HEK293 (cell line): ENCODE data around the gene NEAT1.

Experiments used
- BCL11A ChIP-seq: fragments of 450-650 bp; formaldehyde crosslinking; IDR thresholded peaks from 2 replicates; pipeline ENCODE4 v1.5.1; 2016; ENCODE audit warnings: low read depth, missing biosample characterization, missing genetic modification characterization
- GLI4 ChIP-seq: fragments of 450-650 bp; formaldehyde crosslinking; IDR thresholded peaks from 2 replicates; pipeline ENCODE4 v1.5.1; 2016; ENCODE audit warnings: missing biosample characterization, missing genetic modification characterization
- KLF10 ChIP-seq: fragments of 450-650 bp; IDR thresholded peaks from 2 replicates; pipeline ENCODE4 v1.5.1; 2018; ENCODE audit warnings: missing biosample characterization, mild to moderate bottlenecking, missing genetic modification characterization
- KLF7 ChIP-seq: fragments of 450-650 bp; formaldehyde crosslinking; IDR thresholded peaks from 2 replicates; pipeline ENCODE4 v1.5.1; 2016; ENCODE audit warnings: missing biosample characterization, missing genetic modification characterization, borderline replicate concordance
- TCF7L2 ChIP-seq: IDR thresholded peaks from 2 replicates; pipeline ENCODE4 v1.6.1; 2011; ENCODE audit warnings: low read depth, mild to moderate bottlenecking, inconsistent platforms, low read length, moderate library complexity, borderline replicate concordance
- ZBTB10 ChIP-seq: fragments of 450-650 bp; formaldehyde crosslinking; IDR thresholded peaks from 2 replicates; pipeline ENCODE4 v1.5.1; 2016; ENCODE audit warnings: missing biosample characterization, missing genetic modification characterization
- ZBTB21 ChIP-seq: fragments of 450-650 bp; formaldehyde crosslinking; IDR thresholded peaks from 2 replicates; pipeline ENCODE4 v1.5.1; 2017; ENCODE audit warnings: missing biosample characterization, missing genetic modification characterization
- ZBTB26 ChIP-seq: fragments of 450-650 bp; formaldehyde crosslinking; optimal IDR thresholded peaks from 2 replicates; pipeline ENCODE3; 2016; ENCODE audit warnings: missing biosample characterization, mild to moderate bottlenecking, missing genetic modification characterization
- ZFP3 ChIP-seq: fragments of 450-650 bp; formaldehyde crosslinking; IDR thresholded peaks from 2 replicates; pipeline ENCODE4 v1.5.1; 2016; ENCODE audit warnings: low read depth, missing biosample characterization, missing genetic modification characterization
- ZFP37 ChIP-seq: fragments of 450-650 bp; formaldehyde crosslinking; IDR thresholded peaks from 2 replicates; pipeline ENCODE4 v1.5.1; 2016; ENCODE audit warnings: missing biosample characterization, missing genetic modification characterization
- ZNF138 ChIP-seq: fragments of 450-650 bp; formaldehyde crosslinking; IDR thresholded peaks from 2 replicates; pipeline ENCODE4 v1.5.1; 2016; ENCODE audit warnings: missing biosample characterization, missing genetic modification characterization, borderline replicate concordance
- ZNF146 ChIP-seq: fragments of 450-650 bp; formaldehyde crosslinking; IDR thresholded peaks from 2 replicates; pipeline ENCODE4 v1.5.1; 2016; ENCODE audit warnings: missing biosample characterization, missing genetic modification characterization
- ZNF239 ChIP-seq: fragments of 450-650 bp; formaldehyde crosslinking; IDR thresholded peaks from 2 replicates; pipeline ENCODE4 v1.5.1; 2016; ENCODE audit warnings: missing biosample characterization, missing genetic modification characterization
- ZNF362 ChIP-seq: fragments of 450-650 bp; formaldehyde crosslinking; IDR thresholded peaks from 2 replicates; pipeline ENCODE4 v1.5.1; 2016; ENCODE audit warnings: missing biosample characterization, missing genetic modification characterization
- ZNF585B ChIP-seq: fragments of 450-650 bp; formaldehyde crosslinking; IDR thresholded peaks from 2 replicates; pipeline ENCODE4 v1.5.1; 2016; ENCODE audit warnings: missing biosample characterization, missing genetic modification characterization
- ZNF621 ChIP-seq: fragments of 450-650 bp; formaldehyde crosslinking; IDR thresholded peaks from 2 replicates; pipeline ENCODE4 v1.5.1; 2017; ENCODE audit warnings: missing biosample characterization, missing genetic modification characterization
- ZNF664 ChIP-seq: fragments of 450-650 bp; formaldehyde crosslinking; IDR thresholded peaks from 2 replicates; pipeline ENCODE4 v1.5.1; 2016; ENCODE audit warnings: missing biosample characterization, missing genetic modification characterization
- ZNF707 ChIP-seq: fragments of 450-650 bp; formaldehyde crosslinking; IDR thresholded peaks from 2 replicates; pipeline ENCODE4 v1.5.1; 2016; ENCODE audit warnings: missing biosample characterization, missing genetic modification characterization
- ZNF777 ChIP-seq: fragments of 450-650 bp; formaldehyde crosslinking; IDR thresholded peaks from 2 replicates; pipeline ENCODE4 v1.5.1; 2017; ENCODE audit warnings: missing biosample characterization, missing genetic modification characterization, borderline replicate concordance
- ZNF837 ChIP-seq: fragments of 450-650 bp; formaldehyde crosslinking; IDR thresholded peaks from 2 replicates; pipeline ENCODE4 v1.5.1; 2016; ENCODE audit warnings: missing biosample characterization, missing genetic modification characterization
- ZSCAN30 ChIP-seq: fragments of 450-650 bp; IDR thresholded peaks from 2 replicates; pipeline ENCODE4 v1.5.1; 2018; ENCODE audit warnings: missing biosample characterization, mild to moderate bottlenecking, missing genetic modification characterization, moderate library complexity
- ZXDB ChIP-seq: fragments of 450-650 bp; formaldehyde crosslinking; IDR thresholded peaks from 2 replicates; pipeline ENCODE4 v1.5.1; 2016; ENCODE audit warnings: missing biosample characterization, missing genetic modification characterization
- TF ChIP-seq, protein P1 (sequence below): fragments of 450-650 bp; formaldehyde crosslinking; IDR thresholded peaks from 2 replicates; pipeline ENCODE4 v1.5.1; 2016; ENCODE audit warnings: missing biosample characterization, missing genetic modification characterization
- TF ChIP-seq, protein P2 (sequence below): fragments of 450-650 bp; formaldehyde crosslinking; IDR thresholded peaks from 2 replicates; pipeline ENCODE4 v1.5.1; 2017; ENCODE audit warnings: missing biosample characterization, mild to moderate bottlenecking, missing genetic modification characterization, moderate library complexity
- TF ChIP-seq, protein P3 (sequence below): fragments of 450-650 bp; formaldehyde crosslinking; IDR thresholded peaks from 2 replicates; pipeline ENCODE4 v1.5.1; 2016; ENCODE audit warnings: missing biosample characterization, missing genetic modification characterization, borderline replicate concordance

The NEAT1 gene

DNA sequence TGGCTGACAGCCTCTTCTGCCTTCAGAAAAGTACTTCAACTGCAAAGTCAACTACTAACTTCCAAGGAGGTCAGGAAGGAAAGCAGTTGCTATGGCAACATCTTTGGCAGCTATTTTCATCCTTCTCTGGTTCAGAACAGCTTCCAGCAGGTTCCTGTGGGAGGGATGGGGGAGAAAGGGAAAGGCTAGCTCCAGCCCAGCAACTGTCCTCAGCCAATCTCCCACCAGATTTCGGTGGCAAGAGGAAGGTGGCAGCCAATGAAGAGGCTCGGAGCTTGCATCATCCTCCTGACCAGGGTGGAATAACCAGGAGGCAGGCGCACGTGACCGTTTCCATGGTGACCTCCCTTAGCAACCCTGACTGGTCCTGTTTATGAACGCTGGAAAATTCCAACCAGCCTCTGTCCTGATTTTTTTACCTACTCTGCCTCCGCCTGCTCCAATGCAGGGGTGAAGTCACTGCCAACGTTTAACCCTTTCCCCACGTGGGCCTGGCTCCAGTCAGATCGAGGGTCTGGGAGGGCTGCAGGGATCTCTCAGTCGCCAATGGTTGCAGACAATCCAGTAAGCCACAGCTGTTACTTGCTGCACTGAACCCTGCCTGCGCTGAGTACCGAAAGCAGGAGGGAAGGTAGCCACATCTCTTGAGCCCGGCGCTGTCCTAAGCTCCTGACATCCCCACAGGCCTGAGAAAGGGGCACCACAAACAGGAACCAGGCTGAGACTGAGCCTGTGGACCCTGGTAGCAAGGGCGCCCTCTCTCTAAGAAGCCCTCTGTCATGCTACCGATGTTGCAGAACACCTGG, 65.1 kb downstream of the NEAT1 start (continued):
- TF ChIP-seq ZNF585B (tag by site-specific recombination), result no peak
- no peak for TF ChIP-seq ZBTB26
- TF ChIP-seq ZSCAN30 (tag by site-specific recombination), result 0 out of 2 replicates have a peak, but pooled peaks have one; percentile 53
- no peak for TF ChIP-seq ZNF707
- TF ChIP-seq ZNF777, result no peak
- TF ChIP-seq KLF7 (tag by site-specific recombination), result 0 out of 2 replicates have a peak, but pooled peaks have one; percentile 13
- TF ChIP-seq, protein P1, sequence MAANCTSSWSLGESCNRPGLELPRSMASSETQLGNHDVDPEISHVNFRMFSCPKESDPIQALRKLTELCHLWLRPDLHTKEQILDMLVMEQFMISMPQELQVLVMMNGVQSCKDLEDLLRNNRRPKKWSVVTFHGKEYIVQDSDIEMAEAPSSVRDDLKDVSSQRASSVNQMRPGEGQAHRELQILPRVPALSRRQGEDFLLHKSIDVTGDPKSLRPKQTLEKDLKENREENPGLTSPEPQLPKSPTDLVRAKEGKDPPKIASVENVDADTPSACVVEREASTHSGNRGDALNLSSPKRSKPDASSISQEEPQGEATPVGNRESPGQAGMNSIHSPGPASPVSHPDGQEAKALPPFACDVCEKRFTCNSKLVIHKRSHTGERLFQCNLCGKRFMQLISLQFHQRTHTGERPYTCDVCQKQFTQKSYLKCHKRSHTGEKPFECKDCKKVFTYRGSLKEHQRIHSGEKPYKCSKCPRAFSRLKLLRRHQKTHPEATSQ, result no peak
- TF ChIP-seq ZNF239 (tag by site-specific recombination), result no peak
- no peak for TF ChIP-seq ZNF138 (tag by site-specific recombination)
- TF ChIP-seq ZNF362, result peak; percentile 50; the same call in 1 of the 2 replicates
- TF ChIP-seq, protein P2, sequence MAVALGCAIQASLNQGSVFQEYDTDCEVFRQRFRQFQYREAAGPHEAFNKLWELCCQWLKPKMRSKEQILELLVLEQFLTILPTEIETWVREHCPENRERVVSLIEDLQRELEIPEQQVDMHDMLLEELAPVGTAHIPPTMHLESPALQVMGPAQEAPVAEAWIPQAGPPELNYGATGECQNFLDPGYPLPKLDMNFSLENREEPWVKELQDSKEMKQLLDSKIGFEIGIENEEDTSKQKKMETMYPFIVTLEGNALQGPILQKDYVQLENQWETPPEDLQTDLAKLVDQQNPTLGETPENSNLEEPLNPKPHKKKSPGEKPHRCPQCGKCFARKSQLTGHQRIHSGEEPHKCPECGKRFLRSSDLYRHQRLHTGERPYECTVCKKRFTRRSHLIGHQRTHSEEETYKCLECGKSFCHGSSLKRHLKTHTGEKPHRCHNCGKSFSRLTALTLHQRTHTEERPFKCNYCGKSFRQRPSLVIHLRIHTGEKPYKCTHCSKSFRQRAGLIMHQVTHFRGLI, result no peak
- 0 out of 2 replicates have a peak, but pooled peaks have one; percentile 11 for TF ChIP-seq ZBTB21 (tag by site-specific recombination)
- TF ChIP-seq ZNF621, result no peak
- no peak for TF ChIP-seq ZFP3 (tag by site-specific recombination)
- TF ChIP-seq ZXDB (tag by site-specific recombination), result peak; percentile 69; the same call in 1 of the 2 replicates
- TF ChIP-seq ZNF837, result no peak
- no peak for TF ChIP-seq TCF7L2
- TF ChIP-seq ZBTB10 (tag by site-specific recombination), result no peak
- no peak for TF ChIP-seq ZFP37
- TF ChIP-seq GLI4, result no peak
- TF ChIP-seq, protein P3, sequence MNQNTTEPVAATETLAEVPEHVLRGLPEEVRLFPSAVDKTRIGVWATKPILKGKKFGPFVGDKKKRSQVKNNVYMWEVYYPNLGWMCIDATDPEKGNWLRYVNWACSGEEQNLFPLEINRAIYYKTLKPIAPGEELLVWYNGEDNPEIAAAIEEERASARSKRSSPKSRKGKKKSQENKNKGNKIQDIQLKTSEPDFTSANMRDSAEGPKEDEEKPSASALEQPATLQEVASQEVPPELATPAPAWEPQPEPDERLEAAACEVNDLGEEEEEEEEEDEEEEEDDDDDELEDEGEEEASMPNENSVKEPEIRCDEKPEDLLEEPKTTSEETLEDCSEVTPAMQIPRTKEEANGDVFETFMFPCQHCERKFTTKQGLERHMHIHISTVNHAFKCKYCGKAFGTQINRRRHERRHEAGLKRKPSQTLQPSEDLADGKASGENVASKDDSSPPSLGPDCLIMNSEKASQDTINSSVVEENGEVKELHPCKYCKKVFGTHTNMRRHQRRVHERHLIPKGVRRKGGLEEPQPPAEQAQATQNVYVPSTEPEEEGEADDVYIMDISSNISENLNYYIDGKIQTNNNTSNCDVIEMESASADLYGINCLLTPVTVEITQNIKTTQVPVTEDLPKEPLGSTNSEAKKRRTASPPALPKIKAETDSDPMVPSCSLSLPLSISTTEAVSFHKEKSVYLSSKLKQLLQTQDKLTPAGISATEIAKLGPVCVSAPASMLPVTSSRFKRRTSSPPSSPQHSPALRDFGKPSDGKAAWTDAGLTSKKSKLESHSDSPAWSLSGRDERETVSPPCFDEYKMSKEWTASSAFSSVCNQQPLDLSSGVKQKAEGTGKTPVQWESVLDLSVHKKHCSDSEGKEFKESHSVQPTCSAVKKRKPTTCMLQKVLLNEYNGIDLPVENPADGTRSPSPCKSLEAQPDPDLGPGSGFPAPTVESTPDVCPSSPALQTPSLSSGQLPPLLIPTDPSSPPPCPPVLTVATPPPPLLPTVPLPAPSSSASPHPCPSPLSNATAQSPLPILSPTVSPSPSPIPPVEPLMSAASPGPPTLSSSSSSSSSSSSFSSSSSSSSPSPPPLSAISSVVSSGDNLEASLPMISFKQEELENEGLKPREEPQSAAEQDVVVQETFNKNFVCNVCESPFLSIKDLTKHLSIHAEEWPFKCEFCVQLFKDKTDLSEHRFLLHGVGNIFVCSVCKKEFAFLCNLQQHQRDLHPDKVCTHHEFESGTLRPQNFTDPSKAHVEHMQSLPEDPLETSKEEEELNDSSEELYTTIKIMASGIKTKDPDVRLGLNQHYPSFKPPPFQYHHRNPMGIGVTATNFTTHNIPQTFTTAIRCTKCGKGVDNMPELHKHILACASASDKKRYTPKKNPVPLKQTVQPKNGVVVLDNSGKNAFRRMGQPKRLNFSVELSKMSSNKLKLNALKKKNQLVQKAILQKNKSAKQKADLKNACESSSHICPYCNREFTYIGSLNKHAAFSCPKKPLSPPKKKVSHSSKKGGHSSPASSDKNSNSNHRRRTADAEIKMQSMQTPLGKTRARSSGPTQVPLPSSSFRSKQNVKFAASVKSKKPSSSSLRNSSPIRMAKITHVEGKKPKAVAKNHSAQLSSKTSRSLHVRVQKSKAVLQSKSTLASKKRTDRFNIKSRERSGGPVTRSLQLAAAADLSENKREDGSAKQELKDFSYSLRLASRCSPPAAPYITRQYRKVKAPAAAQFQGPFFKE (tag by site-specific recombination), result no peak
- TF ChIP-seq BCL11A (tag by site-specific recombination), result no peak
- peak; percentile 14; the same call in 1 of the 2 replicates for TF ChIP-seq KLF10 (tag by site-specific recombination)
- TF ChIP-seq ZNF664 (tag by site-specific recombination), result peak; percentile 92
- no peak for TF ChIP-seq ZNF146
